H9 (cell line): ENCODE data around the gene ARHGAP9. TPM values are rescaled to one million over a fixed set of nuclear protein-coding genes. Genes with fewer than 3 reads are reported as not detected.

Source experiments
- DNase-seq: peaks from one replicate; pipeline ENCODE4 v3.0.0-alpha.2; 2017
- H2AFZ ChIP-seq: one replicate; pipeline ENCODE4 v1.6.1; 2013; ENCODE audit warnings: mild to moderate bottlenecking, low read length, control low read depth, moderate library complexity
- H2AK5ac ChIP-seq: 2 replicates; pipeline ENCODE4 v1.6.1; 2013; ENCODE audit warnings: low read length, control low read depth, mixed read lengths; ENCODE audit not compliant: insufficient read length
- H2BK120ac ChIP-seq: one replicate; pipeline ENCODE4 v1.6.1; 2013; ENCODE audit warnings: low read depth, mild to moderate bottlenecking, low read length, control low read depth, inconsistent platforms; ENCODE audit not compliant: poor library complexity, severe bottlenecking
- H2BK12ac ChIP-seq: 2 replicates; pipeline ENCODE4 v1.6.1; 2013; ENCODE audit warnings: low read length, control low read depth, mixed read lengths, low read depth; ENCODE audit not compliant: insufficient read length
- H2BK15ac ChIP-seq: 2 replicates; pipeline ENCODE4 v1.6.1; 2013; ENCODE audit warnings: low read depth, low read length, control low read depth
- H2BK20ac ChIP-seq: one replicate; pipeline ENCODE4 v1.6.1; 2013; ENCODE audit warnings: low read depth, mild to moderate bottlenecking, low read length, control low read depth, inconsistent platforms; ENCODE audit not compliant: poor library complexity, severe bottlenecking
- H2BK5ac ChIP-seq: 2 replicates; pipeline ENCODE4 v1.6.1; 2013; ENCODE audit warnings: low read length, control low read depth, mixed read lengths; ENCODE audit not compliant: insufficient read length
- H3K14ac ChIP-seq: 2 replicates; pipeline ENCODE4 v1.6.1; 2013; ENCODE audit warnings: low read length, control low read depth; ENCODE audit not compliant: insufficient read depth
- H3K18ac ChIP-seq: 2 replicates; pipeline ENCODE4 v1.6.1; 2013; ENCODE audit warnings: low read depth, mild to moderate bottlenecking, mixed read lengths, low read length, control low read depth; ENCODE audit not compliant: insufficient read length
- H3K23ac ChIP-seq: 2 replicates; pipeline ENCODE4 v1.6.1; 2013; ENCODE audit warnings: low read length, control low read depth, mixed read lengths, low read depth; ENCODE audit not compliant: insufficient read length
- H3K23me2 ChIP-seq: 2 replicates; pipeline ENCODE4 v1.6.1; 2013; ENCODE audit warnings: low read depth, mild to moderate bottlenecking, mixed read lengths, low read length, control low read depth; ENCODE audit not compliant: insufficient read length, poor library complexity, severe bottlenecking
- H3K27ac ChIP-seq: 2 replicates; pipeline ENCODE4 v1.5.1; 2013; ENCODE audit warnings: low read length, control low read depth, mixed read lengths, low read depth; ENCODE audit not compliant: insufficient read length
- H3K27me3 ChIP-seq: 2 replicates; pipeline ENCODE4 v1.6.1; 2013; ENCODE audit warnings: low read length, control low read depth, inconsistent platforms; ENCODE audit not compliant: insufficient read depth
- H3K4ac ChIP-seq: 2 replicates; pipeline ENCODE4 v1.6.1; 2013; ENCODE audit warnings: low read depth, mild to moderate bottlenecking, control low read depth, inconsistent platforms, low read length, moderate library complexity
- H3K4me1 ChIP-seq: 2 replicates; pipeline ENCODE4 v1.6.1; 2013; ENCODE audit warnings: low read length, control low read depth, inconsistent platforms; ENCODE audit not compliant: insufficient read depth
- H3K4me2 ChIP-seq: 2 replicates; pipeline ENCODE4 v1.6.1; 2013; ENCODE audit warnings: low read length, control low read depth, mixed read lengths; ENCODE audit not compliant: insufficient read length, insufficient read depth
- H3K56ac ChIP-seq: 2 replicates; pipeline ENCODE4 v1.6.1; 2013; ENCODE audit warnings: low read depth, mild to moderate bottlenecking, mixed read lengths, low read length, control low read depth; ENCODE audit not compliant: insufficient read length
- H3K79me1 ChIP-seq: 2 replicates; pipeline ENCODE4 v1.6.1; 2013; ENCODE audit warnings: low read depth, mild to moderate bottlenecking, moderate library complexity, low read length, control low read depth, inconsistent platforms; ENCODE audit not compliant: insufficient read depth, poor library complexity, severe bottlenecking
- H3K79me2 ChIP-seq: 2 replicates; pipeline ENCODE4 v1.6.1; 2013; ENCODE audit warnings: low read length, control low read depth, inconsistent platforms; ENCODE audit not compliant: insufficient read depth
- H3K9ac ChIP-seq: 2 replicates; pipeline ENCODE4 v1.6.1; 2013; ENCODE audit warnings: low read length, control low read depth, mixed read lengths; ENCODE audit not compliant: insufficient read length; ENCODE audit errors: extremely low read depth
- H3K9me3 ChIP-seq: one replicate; pipeline ENCODE4 v1.6.1; 2013; ENCODE audit warnings: low read depth, low read length, inconsistent platforms; ENCODE audit not compliant: control insufficient read depth
- H3T11ph ChIP-seq: one replicate; pipeline ENCODE4 v1.6.1; 2013; ENCODE audit warnings: mild to moderate bottlenecking, low read length, control low read depth, inconsistent platforms
- H4K20me1 ChIP-seq: one replicate; pipeline ENCODE4 v1.6.1; 2013; ENCODE audit not compliant: control insufficient read depth, insufficient read length, insufficient read depth
- H4K5ac ChIP-seq: 2 replicates; pipeline ENCODE4 v1.6.1; 2013; ENCODE audit warnings: low read depth, mild to moderate bottlenecking, mixed read lengths, low read length, control low read depth; ENCODE audit not compliant: insufficient read length
- H4K8ac ChIP-seq: replicated peaks from 2 replicates; pipeline ENCODE4 v1.6.1; 2013; ENCODE audit warnings: low read length, control low read depth, mixed read lengths, low read depth; ENCODE audit not compliant: insufficient read length
- H4K91ac ChIP-seq: 2 replicates; pipeline ENCODE4 v1.6.1; 2013; ENCODE audit warnings: low read depth, mild to moderate bottlenecking, moderate library complexity, mixed read lengths, low read length, control low read depth; ENCODE audit not compliant: insufficient read length
- H3K27ac Mint-ChIP-seq, 3 experiments: 2 replicates in 2 of 3; 3 replicates in 1 of 3; pipeline ENCODE4 v1.8.0; 2020 to 2021; ENCODE audit warnings: mixed read lengths in 3 of 3, mild to moderate bottlenecking in 1 of 3, moderate library complexity in 1 of 3
- H3K27me3 Mint-ChIP-seq: 2 replicates; pipeline ENCODE4 v1.8.0; 2021; ENCODE audit warnings: low read depth, mild to moderate bottlenecking, moderate library complexity, mixed read lengths
- H3K36me3 Mint-ChIP-seq, 3 experiments: 2 replicates in 2 of 3; 3 replicates in 1 of 3; pipeline ENCODE4 v1.8.0; 2020 to 2021; ENCODE audit warnings: low read depth in 3 of 3, mixed read lengths in 3 of 3; ENCODE audit not compliant: insufficient read depth in 1 of 3
- H3K4me1 Mint-ChIP-seq, 2 experiments: 2 replicates each; pipeline ENCODE4 v1.8.0; 2020; ENCODE audit warnings: mixed read lengths in 2 of 2
- H3K4me3 Mint-ChIP-seq, 2 experiments: 2 replicates in 1 of 2; 3 replicates in 1 of 2; pipeline ENCODE4 v1.8.0; 2020 to 2021; ENCODE audit warnings: mild to moderate bottlenecking in 2 of 2, mixed read lengths in 2 of 2, moderate library complexity in 1 of 2
- H3K9me3 Mint-ChIP-seq, 2 experiments: 2 replicates in 1 of 2; 3 replicates in 1 of 2; pipeline ENCODE4 v1.8.0; 2020; ENCODE audit warnings: mild to moderate bottlenecking in 2 of 2, mixed read lengths in 2 of 2, moderate library complexity in 1 of 2
- CTCF ChIP-seq: fragments of 200-600 bp; sonication (generic); conservative IDR thresholded peaks from 3 replicates; pipeline ENCODE4 v1.8.0; 2021; ENCODE audit warnings: antibody characterized with exemption, mild to moderate bottlenecking
- WGBS: extraction: QIAGEN DNeasy Blood & Tissue Kit; methylation state at CpG from one replicate; pipeline ENCODE4 v1.1.7; 2013; ENCODE audit warnings: missing lambda C conversion rate, low lambda C conversion rate, mixed read lengths; ENCODE audit not compliant: insufficient read length; ENCODE audit errors: extremely low coverage; 5-methylcytosine and 5-hydroxymethylcytosine counted together
- total RNA-seq: library from RNA; stranded (reverse); gene quantifications from 2 replicates; pipeline ENCODE4 v1.2.1, GENCODE V29; 2021

The ARHGAP9 gene
- total RNA-seq, 1 experiment from 2014 or later = 3.7 TPM

- no peak for TF ChIP-seq CTCF
- Histone ChIP-seq H3T11ph (no peak overlapping the region), H3K27ac (no peak overlapping the region), H3K23ac (no peak overlapping the region), H3K9ac (no peak overlapping the region), H3K14ac (no peak overlapping the region), H4K20me1 (peaks cover 3% of the 10 kb centered on the region), H2BK15ac (no peak overlapping the region), H4K91ac (no peak overlapping the region), H2BK12ac (no peak overlapping the region), H3K9me3 (no peaks in the 10 kb centered on the region), H2BK120ac (no peak overlapping the region), H2BK5ac (no peak overlapping the region), H3K27me3 (peaks cover 30% of the 10 kb centered on the region), H3K4ac (no peak overlapping the region), H3K18ac (no peak overlapping the region), H3K79me1 (no peaks in the 10 kb centered on the region), H3K79me2 (no peaks in the 10 kb centered on the region), H3K4me2 (no peak overlapping the region), H3K4me1 (peaks cover 3% of the 10 kb centered on the region; the same call in 1 of the 2 replicates), H4K8ac (no peak overlapping the region), H3K56ac (no peak overlapping the region), H4K5ac (no peak overlapping the region), H2BK20ac (no peak overlapping the region), H2AK5ac (no peak overlapping the region), H2AFZ (no peak overlapping the region), H3K23me2 (peaks cover 15% of the 10 kb centered on the region)
- no CpG with 5 or more reads among the region's 10 CpGs for WGBS
- H3K27me3 Mint-ChIP-seq = peaks cover 60% of the 10 kb centered on the region
- no peaks in the 10 kb centered on the region; a peak in 2 of 7 replicates for H3K36me3 Mint-ChIP-seq
- H3K9me3 Mint-ChIP-seq = no peaks in the 10 kb centered on the region
- no peak for DNase-seq
- H3K4me3 Mint-ChIP-seq = no peak overlapping the region
- H3K4me1 Mint-ChIP-seq = peaks cover 33 to 34% of the 10 kb centered on the region in 2 experiments
- H3K27ac Mint-ChIP-seq = no peak overlapping the region
Measured at GRCh38 chr12:57479043-57479375, 657 bp downstream of the ARHGAP9 start.
